ENCODE results near the gene TFB1M.

The TFB1M gene

GRCh38 chr6:155319902-155320301 lies 5.6 kb upstream of the TFB1M start:
- no peak for TF ChIP-seq CTCF (IDR thresholded peaks at IDR 0.05)
- H3K27me3 ChIP-seq = no peaks in the 10 kb centered on the region
- H3K4me3 ChIP-seq (ENCODE audit: low read depth in 1 of 2, low read length in 1 of 2) = peak overlapping the region in 1 of 2 experiments; percentile 4

GRCh38 chr6:155317186-155317585 lies 2.9 kb upstream of the TFB1M start:
- no peak overlapping the region for H3K4me3 ChIP-seq (ENCODE audit: low read depth in 1 of 2, low read length in 1 of 2)
- TF ChIP-seq CTCF (IDR thresholded peaks at IDR 0.05) = no peak

More at GRCh38 chr6:155319902-155320301, 5.6 kb upstream of the TFB1M start:
- no peak overlapping the region for H3K27ac ChIP-seq
- H3K9me3 ChIP-seq = no peaks in the 10 kb centered on the region
- no peaks in the 10 kb centered on the region for H3K36me3 ChIP-seq
- peaks cover 5 to 6% of the 10 kb centered on the region in 2 experiments for H3K4me1 ChIP-seq (ENCODE audit: control insufficient read depth in 1 of 2, insufficient read depth in 1 of 2, low read depth in 1 of 2, low read length in 1 of 2)

GRCh38 chr6:155316419-155316818 lies 2.1 kb upstream of the TFB1M start:
- Histone ChIP-seq H3K9me3 (no peaks in the 10 kb centered on the region), H3K27me3 (no peaks in the 10 kb centered on the region), H3K4me3 (ENCODE audit: low read depth in 1 of 2, low read length in 1 of 2) (no peak overlapping the region), H3K36me3 (no peaks in the 10 kb centered on the region), H3K4me1 (ENCODE audit: control insufficient read depth in 1 of 2, insufficient read depth in 1 of 2, low read depth in 1 of 2, low read length in 1 of 2) (peaks cover 16 to 18% of the 10 kb centered on the region in 2 experiments), H3K27ac (no peak overlapping the region)
- TF ChIP-seq CTCF (IDR thresholded peaks at IDR 0.05) = no peak

More at GRCh38 chr6:155317186-155317585, 2.9 kb upstream of the TFB1M start:
- H3K36me3 ChIP-seq = no peaks in the 10 kb centered on the region
- no peaks in the 10 kb centered on the region for H3K27me3 ChIP-seq
- no peaks in the 10 kb centered on the region for H3K9me3 ChIP-seq
- H3K27ac ChIP-seq = no peak overlapping the region
- H3K4me1 ChIP-seq (ENCODE audit: control insufficient read depth in 1 of 2, insufficient read depth in 1 of 2, low read depth in 1 of 2, low read length in 1 of 2) = peaks cover 16 to 18% of the 10 kb centered on the region in 2 experiments

- H3K27me3 ChIP-seq = no peaks in the 10 kb centered on the region
- no peak overlapping the region for H3K27ac ChIP-seq
- no peaks in the 10 kb centered on the region for H3K36me3 ChIP-seq
- H3K4me3 ChIP-seq (ENCODE audit: low read depth in 1 of 2, low read length in 1 of 2) = peak overlapping the region; percentile 73 to 80
- TF ChIP-seq CTCF (IDR thresholded peaks at IDR 0.05) = no peak
- H3K9me3 ChIP-seq = no peaks in the 10 kb centered on the region
- H3K4me1 ChIP-seq (ENCODE audit: control insufficient read depth in 1 of 2, insufficient read depth in 1 of 2, low read depth in 1 of 2, low read length in 1 of 2) = peaks cover 16 to 18% of the 10 kb centered on the region in 2 experiments
Measured at GRCh38 chr6:155315516-155315871, 1.2 kb upstream of the TFB1M start.

- Histone ChIP-seq H3K27me3 (no peaks in the 10 kb centered on the region), H3K27ac (peak overlapping the region; percentile 87), H3K9me3 (no peaks in the 10 kb centered on the region), H3K36me3 (no peaks in the 10 kb centered on the region), H3K4me1 (ENCODE audit: control insufficient read depth in 1 of 2, insufficient read depth in 1 of 2, low read depth in 1 of 2, low read length in 1 of 2) (peaks cover 16 to 18% of the 10 kb centered on the region in 2 experiments), H3K4me3 (ENCODE audit: low read depth in 1 of 2, low read length in 1 of 2) (peak overlapping the region; percentile 73 to 80)
- TF ChIP-seq CTCF (IDR thresholded peaks at IDR 0.05) = no peak
Measured at GRCh38 chr6:155314773-155315515, 660 bp upstream of the TFB1M start.

Measured in neutrophil (primary cell).